NCI-H774 (cell line): ENCODE results near the gene DIPK1B.

Experiments
- DNase-seq: peaks from one replicate; lab custom pipeline; 2025; lab: John Stamatoyannopoulos, UW

Gene DIPK1B

DNA sequence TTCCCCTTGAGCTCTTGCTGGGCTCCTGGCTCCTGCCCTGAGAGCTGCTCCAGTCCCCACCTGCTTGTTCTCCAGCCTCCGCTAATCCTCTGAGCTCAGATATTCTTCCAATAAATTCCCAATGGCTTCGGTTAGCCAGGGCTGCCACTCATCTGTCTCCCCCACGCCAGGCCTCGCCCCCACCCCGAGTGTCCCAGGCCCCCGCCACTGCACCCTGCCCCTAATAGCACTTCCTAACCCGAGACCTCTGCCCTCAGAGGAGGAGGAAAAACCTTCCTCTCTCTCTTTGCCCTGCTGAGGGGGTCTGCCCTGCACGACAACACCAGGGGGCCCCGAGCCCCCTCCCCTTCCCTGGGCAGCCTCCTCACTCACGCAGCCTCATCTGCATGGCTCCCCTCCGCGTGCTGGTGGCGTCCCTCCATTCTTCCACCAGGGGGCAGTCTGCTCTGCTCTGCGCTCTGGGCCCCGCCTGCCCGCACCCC lies 57.4 kb downstream of the DIPK1B start:
- no peak for DNase-seq

DNA sequence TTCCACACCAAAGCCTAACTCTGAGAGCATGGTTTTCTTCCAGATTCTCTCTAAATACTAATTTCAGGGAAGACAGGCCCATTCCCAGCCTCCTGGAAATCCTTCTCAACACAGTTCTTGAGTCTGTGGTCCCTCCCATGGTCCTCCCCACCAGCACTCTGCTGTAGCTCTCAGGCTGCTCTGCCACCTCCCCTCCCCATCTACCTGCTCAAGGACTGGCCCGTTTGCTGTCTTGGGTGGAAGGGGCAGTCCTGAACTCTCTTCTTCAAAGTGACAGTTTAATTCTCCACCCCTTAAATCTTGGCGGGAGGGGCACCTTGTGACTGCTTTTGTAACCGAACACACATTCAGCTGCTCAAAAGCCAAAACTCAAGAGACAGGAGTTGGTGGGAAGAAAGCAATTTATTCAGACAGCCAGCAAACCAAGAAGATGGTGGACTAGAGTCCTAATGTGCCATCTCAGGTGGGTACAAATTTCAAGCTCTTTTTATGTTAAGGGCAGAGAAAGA lies 59.6 kb downstream of the DIPK1B start:
- DNase-seq: no peak

DNA sequence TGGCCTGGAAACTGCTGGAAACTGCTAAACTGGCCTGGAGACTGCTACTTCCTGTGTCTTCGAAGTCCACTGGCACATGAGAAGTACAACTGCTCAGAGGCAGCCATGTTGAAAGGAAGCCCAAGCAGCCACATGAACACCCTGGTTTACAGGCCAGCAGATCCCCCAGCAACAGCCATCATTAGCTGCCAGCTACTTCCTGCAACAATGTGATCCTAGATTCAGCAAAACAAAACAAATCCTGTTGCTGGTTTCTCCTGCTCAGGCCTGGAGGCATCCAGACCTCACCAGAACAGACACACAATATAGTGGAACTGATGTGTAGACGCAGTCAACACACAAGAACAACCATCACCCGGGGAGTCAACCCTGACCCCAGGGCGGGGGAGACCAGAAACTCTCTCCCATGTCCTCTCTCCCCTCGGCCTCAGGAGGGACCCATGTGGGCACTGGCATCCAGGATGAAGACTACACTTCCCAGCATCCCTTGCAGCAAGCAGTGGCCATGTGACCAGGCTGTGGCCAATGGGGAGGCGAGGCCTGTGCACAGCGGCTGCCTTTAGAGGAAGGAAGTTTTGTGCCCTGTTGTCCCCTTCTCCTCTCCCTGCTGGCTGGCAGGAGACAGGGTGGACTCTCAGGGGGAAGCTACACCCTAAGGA lies 61.1 kb downstream of the DIPK1B start:
- no peak for DNase-seq
